Mammary epithelial cell (primary cell): Measurements from ENCODE around the gene PCK2.

Source experiments
- CTCF ChIP-seq, 2 donors: IDR thresholded peaks in 1 of 2; conservative IDR thresholded peaks in 1 of 2; 2 replicates each; pipeline ENCODE4 v1.5.1; 2011 to 2012; ENCODE audit warnings: inconsistent platforms in 2 of 2, low read length in 2 of 2, mild to moderate bottlenecking in 2 of 2, control low read depth in 1 of 2, low read depth in 1 of 2; ENCODE audit not compliant: insufficient read depth in 1 of 2; ENCODE audit errors: extremely low read depth in 1 of 2
- EZH2 ChIP-seq: IDR thresholded peaks from 2 replicates; pipeline ENCODE4 v1.6.1; 2012; ENCODE audit warnings: low read length, inconsistent platforms, borderline replicate concordance

DNA sequence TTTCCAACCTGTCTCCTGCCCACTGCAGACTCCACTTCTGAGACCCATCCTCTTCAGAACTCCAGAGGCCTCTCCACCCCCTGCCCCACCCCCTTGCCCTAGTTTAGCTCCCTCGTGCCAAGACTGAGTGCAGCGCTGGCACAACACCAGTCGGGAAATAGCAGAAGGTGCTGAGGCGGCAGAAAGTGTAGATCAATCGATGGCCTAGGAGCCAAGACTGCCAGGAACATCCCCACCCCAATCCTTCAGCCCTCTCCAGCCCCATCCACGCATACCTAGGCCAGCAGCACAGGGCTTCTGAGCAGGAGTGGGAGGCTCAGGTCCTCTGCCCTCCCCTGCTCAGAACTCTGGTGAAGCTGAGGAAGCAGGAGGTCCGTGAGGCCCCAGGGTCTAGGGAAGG, 21.7 kb upstream of the PCK2 start:
- no peak for TF ChIP-seq CTCF (conservative IDR thresholded peaks at IDR 0.05 in 1 of 2, IDR thresholded peaks at IDR 0.05 in 1 of 2; ENCODE audit: extremely low read depth in 1 of 2, insufficient read depth in 1 of 2, low read depth in 1 of 2, low read length in 2 of 2)
- no peak for TF ChIP-seq EZH2
